ENCODE measurements around the gene HRNR.

Gene HRNR

DNA sequence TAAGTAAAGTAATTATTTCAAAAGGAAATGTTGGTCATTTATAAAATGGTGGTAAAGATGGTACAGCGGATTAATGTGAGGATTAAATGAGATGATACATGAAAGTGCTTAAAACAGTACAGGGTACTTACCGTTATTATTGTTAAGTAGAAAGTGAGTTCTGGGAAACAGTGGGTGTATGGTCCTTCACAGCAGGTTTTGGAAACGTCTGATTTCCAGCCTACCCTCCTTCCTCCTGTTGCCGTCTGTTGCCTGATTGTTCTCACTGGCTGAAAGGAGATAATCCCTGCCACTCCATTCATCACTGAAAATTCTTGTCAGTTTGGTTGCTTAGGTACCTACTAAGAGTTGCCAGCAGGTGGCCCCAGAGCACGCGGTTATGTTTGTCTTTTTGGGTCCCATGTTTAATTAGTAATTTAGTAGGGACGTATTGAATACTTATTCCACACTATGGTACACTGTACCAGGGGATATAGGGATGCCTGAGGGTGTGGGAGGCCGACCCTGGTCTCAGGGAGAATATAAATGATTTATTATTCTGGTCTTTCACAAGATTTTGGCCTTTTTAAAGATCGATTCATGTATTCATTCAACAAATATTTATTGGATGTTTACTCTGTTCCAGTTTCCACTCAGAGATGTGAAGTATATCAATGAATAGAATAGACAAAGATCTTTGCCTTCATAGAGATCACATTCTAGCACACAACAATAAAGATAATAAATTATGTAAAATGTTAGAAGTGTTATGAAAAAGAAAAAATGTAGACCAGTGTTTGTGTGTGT is 34.1 kb downstream of the HRNR start:
- no peaks in the 10 kb centered on the region for H3K9me3 ChIP-seq (ENCODE audit: control insufficient read depth, low read length)
- WGBS, 2 experiments (ENCODE audit: insufficient coverage in 2 of 2), result 55 to 70% methylated on average over 3 of the region's 9 CpGs
- no peak overlapping the region for H3K27ac ChIP-seq (ENCODE audit: low read depth, low read length, severe bottlenecking)
- H3K36me3 ChIP-seq (ENCODE audit: control insufficient read depth, insufficient read depth, low read length), result no peaks in the 10 kb centered on the region
- H3K4me1 ChIP-seq (ENCODE audit: control insufficient read depth, insufficient read depth, low read length, poor library complexity, severe bottlenecking), result no peaks in the 10 kb centered on the region
- H3K4me3 ChIP-seq (ENCODE audit: extremely low read depth, insufficient read depth, low read length, poor library complexity, severe bottlenecking), result no peak overlapping the region

- Histone ChIP-seq H3K9me3 (ENCODE audit: control insufficient read depth, low read length) (no peaks in the 10 kb centered on the region), H3K36me3 (ENCODE audit: control insufficient read depth, insufficient read depth, low read length) (no peaks in the 10 kb centered on the region), H3K4me1 (ENCODE audit: control insufficient read depth, insufficient read depth, low read length, poor library complexity, severe bottlenecking) (no peaks in the 10 kb centered on the region), H3K27ac (ENCODE audit: low read depth, low read length, severe bottlenecking) (no peak overlapping the region), H3K4me3 (ENCODE audit: extremely low read depth, insufficient read depth, low read length, poor library complexity, severe bottlenecking) (no peak overlapping the region)
- WGBS, 2 experiments (ENCODE audit: insufficient coverage in 2 of 2), result 84% methylated on average over 50 to 60 of the region's 62 CpGs
Observed at GRCh38 chr1:152188673-152189591, 35.1 kb downstream of the HRNR start.

GRCh38 chr1:152186556-152187285 is 37.3 kb downstream of the HRNR start:
- WGBS, 2 experiments (ENCODE audit: insufficient coverage in 2 of 2), result 56 to 67% methylated on average over 1 of the region's 5 CpGs
- Histone ChIP-seq H3K4me3 (ENCODE audit: extremely low read depth, insufficient read depth, low read length, poor library complexity, severe bottlenecking) (no peak overlapping the region), H3K4me1 (ENCODE audit: control insufficient read depth, insufficient read depth, low read length, poor library complexity, severe bottlenecking) (peaks cover 3% of the 10 kb centered on the region), H3K9me3 (ENCODE audit: control insufficient read depth, low read length) (no peaks in the 10 kb centered on the region), H3K27ac (ENCODE audit: low read depth, low read length, severe bottlenecking) (no peak overlapping the region), H3K36me3 (ENCODE audit: control insufficient read depth, insufficient read depth, low read length) (no peaks in the 10 kb centered on the region)

GRCh38 chr1:152185544-152186391 is 38.2 kb downstream of the HRNR start:
- H3K27ac ChIP-seq (ENCODE audit: low read depth, low read length, severe bottlenecking), result no peak overlapping the region
- H3K9me3 ChIP-seq (ENCODE audit: control insufficient read depth, low read length), result no peaks in the 10 kb centered on the region
- 7 to 10% methylated on average over 1 to 4 of the region's 8 CpGs for WGBS, 2 experiments (ENCODE audit: insufficient coverage in 2 of 2)
- no peak overlapping the region for H3K4me3 ChIP-seq (ENCODE audit: extremely low read depth, insufficient read depth, low read length, poor library complexity, severe bottlenecking)
- no peaks in the 10 kb centered on the region for H3K36me3 ChIP-seq (ENCODE audit: control insufficient read depth, insufficient read depth, low read length)
- peaks cover 3% of the 10 kb centered on the region for H3K4me1 ChIP-seq (ENCODE audit: control insufficient read depth, insufficient read depth, low read length, poor library complexity, severe bottlenecking)

GRCh38 chr1:152182944-152183361 is 41.0 kb downstream of the HRNR start:
- 63 to 69% methylated on average over 2 of the region's 2 CpGs for WGBS, 2 experiments (ENCODE audit: insufficient coverage in 2 of 2)
- H3K27ac ChIP-seq (ENCODE audit: low read depth, low read length, severe bottlenecking), result no peak overlapping the region
- H3K4me1 ChIP-seq (ENCODE audit: control insufficient read depth, insufficient read depth, low read length, poor library complexity, severe bottlenecking), result peaks cover 3% of the 10 kb centered on the region
- H3K36me3 ChIP-seq (ENCODE audit: control insufficient read depth, insufficient read depth, low read length), result no peaks in the 10 kb centered on the region
- H3K9me3 ChIP-seq (ENCODE audit: control insufficient read depth, low read length), result no peaks in the 10 kb centered on the region
- H3K4me3 ChIP-seq (ENCODE audit: extremely low read depth, insufficient read depth, low read length, poor library complexity, severe bottlenecking), result no peak overlapping the region

DNA sequence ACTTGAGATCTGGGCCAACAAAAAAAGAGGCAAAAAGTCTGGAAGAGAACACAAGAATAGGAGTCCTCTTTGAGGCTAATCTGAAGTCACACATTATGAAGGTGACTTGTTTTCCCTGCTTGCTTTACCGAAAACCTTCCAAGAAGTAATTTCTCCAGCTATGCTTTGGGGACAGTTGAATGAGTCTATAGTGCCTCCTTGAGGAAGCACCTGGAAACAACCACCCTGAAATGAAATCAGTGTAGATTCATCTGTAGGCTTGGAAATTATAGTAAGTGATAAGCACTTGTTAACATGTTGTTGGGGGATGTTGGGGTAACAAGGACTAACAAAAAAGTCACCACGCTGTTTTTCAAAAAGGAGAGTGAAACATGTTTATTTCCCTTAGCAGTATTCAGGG is 41.6 kb downstream of the HRNR start:
- Histone ChIP-seq H3K27ac (ENCODE audit: low read depth, low read length, severe bottlenecking) (no peak overlapping the region), H3K4me1 (ENCODE audit: control insufficient read depth, insufficient read depth, low read length, poor library complexity, severe bottlenecking) (peaks cover 3% of the 10 kb centered on the region), H3K9me3 (ENCODE audit: control insufficient read depth, low read length) (no peaks in the 10 kb centered on the region), H3K4me3 (ENCODE audit: extremely low read depth, insufficient read depth, low read length, poor library complexity, severe bottlenecking) (no peak overlapping the region), H3K36me3 (ENCODE audit: control insufficient read depth, insufficient read depth, low read length) (no peaks in the 10 kb centered on the region)
- WGBS, 2 experiments (ENCODE audit: insufficient coverage in 2 of 2), result 40 to 83% methylated on average over 1 of the region's 2 CpGs

DNA sequence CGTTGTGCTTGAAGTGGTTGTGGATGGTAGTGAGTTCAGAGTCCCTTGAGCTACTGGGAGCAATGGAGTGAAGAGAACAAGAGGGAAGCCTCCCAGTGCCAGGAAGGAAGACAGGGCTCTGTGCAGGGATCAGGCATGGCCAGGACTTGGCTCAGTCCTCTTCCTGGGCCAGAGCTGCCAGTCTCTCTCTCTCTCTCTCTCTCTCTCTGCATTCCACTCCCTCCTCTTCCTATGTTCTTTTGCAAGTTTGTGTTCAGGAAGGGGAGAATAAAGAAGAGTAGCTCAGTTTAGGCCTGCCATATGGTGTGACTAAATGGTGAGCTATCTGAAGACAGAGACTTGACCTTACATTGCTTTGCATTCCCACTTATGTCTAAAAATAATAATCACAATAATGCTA is 44.4 kb downstream of the HRNR start:
- peaks cover 3% of the 10 kb centered on the region for H3K4me1 ChIP-seq (ENCODE audit: control insufficient read depth, insufficient read depth, low read length, poor library complexity, severe bottlenecking)
- no peak overlapping the region for H3K4me3 ChIP-seq (ENCODE audit: extremely low read depth, insufficient read depth, low read length, poor library complexity, severe bottlenecking)
- H3K9me3 ChIP-seq (ENCODE audit: control insufficient read depth, low read length), result no peaks in the 10 kb centered on the region
- no peak overlapping the region for H3K27ac ChIP-seq (ENCODE audit: low read depth, low read length, severe bottlenecking)
- no peaks in the 10 kb centered on the region for H3K36me3 ChIP-seq (ENCODE audit: control insufficient read depth, insufficient read depth, low read length)
- WGBS, 2 experiments (ENCODE audit: insufficient coverage in 2 of 2), result 71 to 79% methylated on average over 1 of the region's 1 CpG

- WGBS, 2 experiments (ENCODE audit: insufficient coverage in 2 of 2), result 53 to 64% methylated on average over 4 of the region's 5 CpGs
- no peak overlapping the region for H3K4me3 ChIP-seq (ENCODE audit: extremely low read depth, insufficient read depth, low read length, poor library complexity, severe bottlenecking)
- H3K27ac ChIP-seq (ENCODE audit: low read depth, low read length, severe bottlenecking), result no peak overlapping the region
- no peaks in the 10 kb centered on the region for H3K36me3 ChIP-seq (ENCODE audit: control insufficient read depth, insufficient read depth, low read length)
- peaks cover 4% of the 10 kb centered on the region for H3K9me3 ChIP-seq (ENCODE audit: control insufficient read depth, low read length)
- peaks cover 6% of the 10 kb centered on the region for H3K4me1 ChIP-seq (ENCODE audit: control insufficient read depth, insufficient read depth, low read length, poor library complexity, severe bottlenecking)
Observed at GRCh38 chr1:152170287-152170905, 53.6 kb downstream of the HRNR start.

GRCh38 chr1:152169366-152170025 is 54.5 kb downstream of the HRNR start:
- Histone ChIP-seq H3K9me3 (ENCODE audit: control insufficient read depth, low read length) (peaks cover 4% of the 10 kb centered on the region), H3K36me3 (ENCODE audit: control insufficient read depth, insufficient read depth, low read length) (no peaks in the 10 kb centered on the region), H3K4me3 (ENCODE audit: extremely low read depth, insufficient read depth, low read length, poor library complexity, severe bottlenecking) (no peak overlapping the region), H3K4me1 (ENCODE audit: control insufficient read depth, insufficient read depth, low read length, poor library complexity, severe bottlenecking) (peaks cover 6% of the 10 kb centered on the region), H3K27ac (ENCODE audit: low read depth, low read length, severe bottlenecking) (no peak overlapping the region)
- WGBS, 2 experiments (ENCODE audit: insufficient coverage in 2 of 2), result 44 to 74% methylated on average over 3 to 4 of the region's 4 CpGs

Measured in mesodermal cell (in vitro differentiated cells).